Lower leg skin (tissue), 4 donors: ENCODE measurements around the gene TBPL2. TPM values are rescaled to one million over a fixed set of nuclear protein-coding genes. Genes with fewer than 3 reads are reported as not detected.

ENCODE experiments used
- DNase-seq, 2 donors: peaks; one replicate each; pipeline ENCODE4 v3.0.0-alpha.2; 2019; ENCODE audit warnings: low spot score in 2 of 2
- H3K4me3 ChIP-seq: fragments of 200-600 bp; sonication (generic); 2 replicates; pipeline ENCODE4 v1.5.1; 2017; ENCODE audit warnings: mild to moderate bottlenecking, low read depth; ENCODE audit not compliant: poor library complexity, severe bottlenecking
- POLR2A ChIP-seq, 2 donors: fragments of 450-650 bp; IDR thresholded peaks; one replicate each; pipeline ENCODE4 v1.6.1; 2016 to 2017; ENCODE audit warnings: antibody characterized with exemption in 2 of 2, mild to moderate bottlenecking in 1 of 2, moderate library complexity in 1 of 2
- WGBS, 2 donors: methylation state at CpG; one replicate each; pipeline ENCODE4 v1.1.5; 2018; 5-methylcytosine and 5-hydroxymethylcytosine counted together
- intact Hi-C: fragments of 100-400 bp; cut with DNase I; formaldehyde crosslinking; loops from one replicate; pipeline ENCODE4 v1.15.0; 2023; ENCODE audit warnings: low total_unique reads
- total RNA-seq, 4 donors: library from RNA; depleted of rRNA; stranded (reverse); fragments of >200 nt; gene quantifications; one replicate each; pipeline ENCODE4 v1.1.0, GENCODE V29; 2016
- TF ChIP-seq, protein P1 (sequence below), 3 donors: fragments of 450-650 bp; IDR thresholded peaks; one replicate each; pipeline ENCODE4 v1.5.1; 2016; ENCODE audit warnings: antibody characterized with exemption in 3 of 3, mild to moderate bottlenecking in 3 of 3, moderate library complexity in 2 of 3

The TBPL2 gene
- total RNA-seq, 4 donors from 2014 or later = not detected

DNA sequence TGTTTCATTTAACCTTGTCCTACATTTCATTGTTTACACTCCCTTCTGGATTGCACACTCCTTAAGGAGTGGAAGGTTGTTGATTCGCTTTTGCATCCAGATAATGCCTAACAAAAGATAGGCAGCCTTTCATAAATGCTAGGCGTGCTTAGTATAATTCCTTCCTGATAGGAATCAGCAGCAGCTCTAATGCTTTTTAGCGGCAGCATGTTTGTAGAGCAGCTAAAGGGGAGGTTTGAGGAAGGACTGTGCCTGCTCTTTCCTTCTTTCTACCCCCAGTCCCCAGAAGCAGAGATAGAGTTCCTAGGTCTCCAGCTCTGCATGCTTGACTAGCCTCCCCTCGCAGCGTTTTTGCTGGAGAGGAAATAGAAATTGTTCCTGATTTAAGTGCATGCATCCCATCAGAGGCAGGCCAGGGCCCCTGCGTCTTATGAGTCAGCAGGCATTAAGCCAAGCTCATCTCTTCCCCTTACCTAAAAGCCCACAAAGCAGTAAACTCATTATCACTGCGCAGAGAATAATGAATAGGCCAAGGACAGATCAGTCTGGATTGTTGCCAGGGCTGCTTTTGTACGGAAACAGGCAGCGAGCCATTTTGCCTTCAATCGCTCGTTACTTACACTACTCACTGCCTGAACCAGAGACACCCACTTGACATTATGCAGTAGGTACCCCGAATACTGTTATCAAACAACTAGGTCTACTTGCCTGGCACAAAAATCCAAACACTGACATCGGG is 14.0 kb upstream of the TBPL2 start:
- no peak overlapping the region for H3K4me3 ChIP-seq
- intact Hi-C loops = no loop called here
- WGBS, 2 donors = 24 to 27% methylated on average over 13 of the region's 13 CpGs
- no peak for DNase-seq
- no peak for TF ChIP-seq POLR2A (IDR thresholded peaks at IDR 0.05)
- TF ChIP-seq, protein P1, sequence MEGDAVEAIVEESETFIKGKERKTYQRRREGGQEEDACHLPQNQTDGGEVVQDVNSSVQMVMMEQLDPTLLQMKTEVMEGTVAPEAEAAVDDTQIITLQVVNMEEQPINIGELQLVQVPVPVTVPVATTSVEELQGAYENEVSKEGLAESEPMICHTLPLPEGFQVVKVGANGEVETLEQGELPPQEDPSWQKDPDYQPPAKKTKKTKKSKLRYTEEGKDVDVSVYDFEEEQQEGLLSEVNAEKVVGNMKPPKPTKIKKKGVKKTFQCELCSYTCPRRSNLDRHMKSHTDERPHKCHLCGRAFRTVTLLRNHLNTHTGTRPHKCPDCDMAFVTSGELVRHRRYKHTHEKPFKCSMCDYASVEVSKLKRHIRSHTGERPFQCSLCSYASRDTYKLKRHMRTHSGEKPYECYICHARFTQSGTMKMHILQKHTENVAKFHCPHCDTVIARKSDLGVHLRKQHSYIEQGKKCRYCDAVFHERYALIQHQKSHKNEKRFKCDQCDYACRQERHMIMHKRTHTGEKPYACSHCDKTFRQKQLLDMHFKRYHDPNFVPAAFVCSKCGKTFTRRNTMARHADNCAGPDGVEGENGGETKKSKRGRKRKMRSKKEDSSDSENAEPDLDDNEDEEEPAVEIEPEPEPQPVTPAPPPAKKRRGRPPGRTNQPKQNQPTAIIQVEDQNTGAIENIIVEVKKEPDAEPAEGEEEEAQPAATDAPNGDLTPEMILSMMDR (IDR thresholded peaks at IDR 0.05) = no peak

GRCh38 chr14:55451950-55452349 is 11.5 kb upstream of the TBPL2 start:
- no peak for DNase-seq
- WGBS, 2 donors = 48 to 49% methylated on average over 2 of the region's 2 CpGs
- H3K4me3 ChIP-seq = no peak overlapping the region
- TF ChIP-seq POLR2A (IDR thresholded peaks at IDR 0.05) = no peak
- TF ChIP-seq, protein P1 (IDR thresholded peaks at IDR 0.05) = no peak
- intact Hi-C loops = no loop called here

- H3K4me3 ChIP-seq = no peak overlapping the region
- no peak for DNase-seq
- WGBS, 2 donors = 25 to 36% methylated on average over 4 of the region's 4 CpGs
- TF ChIP-seq POLR2A (IDR thresholded peaks at IDR 0.05) = no peak
- TF ChIP-seq, protein P1 (IDR thresholded peaks at IDR 0.05) = no peak
- intact Hi-C loops = no loop called here
Observed at GRCh38 chr14:55451398-55451797, 11.0 kb upstream of the TBPL2 start.

GRCh38 chr14:55450987-55451386 is 10.6 kb upstream of the TBPL2 start:
- H3K4me3 ChIP-seq = no peak overlapping the region
- TF ChIP-seq, protein P1 (IDR thresholded peaks at IDR 0.05) = no peak
- no peak for TF ChIP-seq POLR2A (IDR thresholded peaks at IDR 0.05)
- DNase-seq = no peak
- intact Hi-C loops = no loop called here

DNA sequence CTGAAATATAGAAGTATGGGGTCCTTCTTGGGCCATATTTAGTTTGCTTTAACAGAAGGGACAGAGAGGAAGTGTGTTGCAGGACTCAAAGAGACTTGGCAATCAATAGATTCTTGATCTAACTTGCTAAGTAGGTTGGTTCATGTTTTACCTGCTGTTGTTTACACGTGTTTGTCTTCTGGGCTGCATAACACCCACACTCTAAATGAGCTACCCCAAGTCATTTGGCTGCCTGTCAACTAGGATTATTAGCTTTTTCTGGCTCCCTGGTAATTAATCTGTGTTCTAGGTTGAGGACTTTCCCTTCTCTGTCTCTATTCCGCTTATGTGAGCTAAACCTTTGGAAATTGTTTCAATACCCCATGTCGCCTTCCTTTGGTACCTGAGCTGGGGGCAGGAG is 10.1 kb upstream of the TBPL2 start:
- TF ChIP-seq, protein P1 (IDR thresholded peaks at IDR 0.05) = no peak
- TF ChIP-seq POLR2A (IDR thresholded peaks at IDR 0.05) = no peak
- WGBS, 2 donors = 38 to 46% methylated on average over 3 of the region's 3 CpGs
- intact Hi-C loops = no loop called here

DNA sequence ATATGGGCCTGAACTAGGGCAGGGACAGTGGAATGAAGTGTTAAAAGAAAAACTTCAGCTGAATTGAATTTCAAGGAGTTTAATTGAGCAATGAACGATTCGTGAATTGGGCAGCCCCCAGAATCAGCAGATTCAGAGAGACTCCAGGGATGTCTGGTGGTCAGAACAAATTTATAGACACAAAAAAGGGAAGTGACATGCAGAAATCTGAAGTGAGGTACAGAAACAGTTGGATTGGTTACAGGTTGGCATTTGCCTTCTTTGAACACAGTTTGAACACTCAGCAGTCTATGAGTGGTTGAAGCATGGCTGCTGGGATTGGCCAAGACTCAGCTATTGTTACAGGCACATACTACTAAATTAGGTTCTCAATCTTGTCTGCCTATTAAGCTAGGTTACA is 9.7 kb upstream of the TBPL2 start:
- WGBS, 2 donors = 47% methylated on average over 2 of the region's 2 CpGs
- no peak overlapping the region for H3K4me3 ChIP-seq
- no peak for DNase-seq
- intact Hi-C loops = no loop called here
- no peak for TF ChIP-seq POLR2A (IDR thresholded peaks at IDR 0.05)
- TF ChIP-seq, protein P1 (IDR thresholded peaks at IDR 0.05) = no peak

More for the DNA sequence above, 10.1 kb upstream of the TBPL2 start:
- DNase-seq = no peak
- no peak overlapping the region for H3K4me3 ChIP-seq
